Adipocyte (in vitro differentiated cells): ENCODE results near the gene TMEM69.
A peak's percentile ranks its signal among the peaks of the same experiment; 100 is the strongest.

Experiments used
- DNase-seq: peaks from one replicate; pipeline ENCODE4 v3.0.0-alpha.2; 2015; ENCODE audit warnings: low read depth
- H3K27me3 ChIP-seq: replicated peaks from 2 replicates; pipeline ENCODE4 v1.7.0; 2013; ENCODE audit warnings: mild to moderate bottlenecking, low read length, moderate library complexity; ENCODE audit not compliant: control insufficient read depth, insufficient read depth
- H3K36me3 ChIP-seq: 2 replicates; pipeline ENCODE4 v1.7.0; 2013; ENCODE audit warnings: low read length, mild to moderate bottlenecking, moderate library complexity; ENCODE audit not compliant: control insufficient read depth, insufficient read depth, severe bottlenecking
- H3K4me1 ChIP-seq: 2 replicates; pipeline ENCODE4 v1.7.0; 2013; ENCODE audit warnings: mild to moderate bottlenecking, low read length, moderate library complexity; ENCODE audit not compliant: control insufficient read depth, insufficient read depth
- H3K4me3 ChIP-seq: 2 replicates; pipeline ENCODE4 v1.7.0; 2013; ENCODE audit warnings: mild to moderate bottlenecking, low read length, moderate library complexity
- H3K9ac ChIP-seq: 2 replicates; pipeline ENCODE4 v1.7.0; 2013; ENCODE audit warnings: mild to moderate bottlenecking, low read length, moderate library complexity
- H3K9me3 ChIP-seq: 2 replicates; pipeline ENCODE4 v1.7.0; 2013; ENCODE audit warnings: mild to moderate bottlenecking, low read length, moderate library complexity; ENCODE audit not compliant: control insufficient read depth

TMEM69 gene, protein sequence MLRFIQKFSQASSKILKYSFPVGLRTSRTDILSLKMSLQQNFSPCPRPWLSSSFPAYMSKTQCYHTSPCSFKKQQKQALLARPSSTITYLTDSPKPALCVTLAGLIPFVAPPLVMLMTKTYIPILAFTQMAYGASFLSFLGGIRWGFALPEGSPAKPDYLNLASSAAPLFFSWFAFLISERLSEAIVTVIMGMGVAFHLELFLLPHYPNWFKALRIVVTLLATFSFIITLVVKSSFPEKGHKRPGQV

DNA sequence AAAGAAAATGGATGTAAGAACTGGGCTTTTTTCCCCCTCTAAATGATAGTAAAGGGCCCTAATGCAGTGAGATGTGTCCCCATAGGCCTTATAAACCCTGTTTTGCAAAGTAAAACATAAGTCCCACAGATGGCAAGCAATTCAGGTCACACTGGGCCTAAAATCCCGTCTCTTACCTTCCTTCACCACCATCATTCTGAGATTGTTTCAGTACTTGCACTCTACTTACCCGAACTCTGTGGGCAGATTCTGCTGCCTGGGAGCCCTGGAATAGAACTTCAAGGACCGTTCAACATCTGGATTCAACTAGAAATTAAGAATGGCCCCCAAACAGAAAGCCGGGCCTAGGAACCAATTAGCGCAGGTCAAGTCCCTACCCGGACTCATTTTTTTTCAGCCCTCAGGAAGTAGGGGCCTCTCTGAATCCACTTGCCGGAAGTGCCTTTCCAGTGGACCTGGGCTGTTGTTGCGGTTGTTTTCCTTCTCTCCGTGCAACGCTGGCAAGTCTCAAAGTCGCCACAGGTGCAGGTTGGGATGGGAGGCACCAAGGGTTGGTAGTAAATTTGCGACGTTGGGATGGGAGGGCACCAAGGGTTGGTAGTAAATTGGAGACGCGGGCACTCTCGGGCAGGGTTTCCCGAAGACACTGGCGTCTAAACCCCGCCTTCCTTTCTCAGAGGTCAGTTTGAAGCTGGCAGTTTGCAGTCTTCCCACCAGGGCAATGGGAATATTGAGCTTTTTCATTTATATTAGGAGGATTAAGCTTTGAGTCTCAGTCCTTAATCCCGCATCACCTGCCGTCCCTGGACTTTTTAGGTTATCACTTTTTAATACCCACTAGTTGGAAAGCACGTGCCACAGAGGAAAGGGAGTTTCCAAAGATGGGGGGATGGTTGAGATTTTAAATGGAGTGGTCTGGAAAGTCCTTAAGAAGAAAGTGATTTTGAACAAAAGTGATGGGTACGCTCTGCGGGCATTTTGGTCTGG, at the start of gene TMEM69:
TSS of gene TMEM69 (plus strand) at position 428 of the 987 bp plus-strand sequence. CDS start 2,888 bp downstream, outside the sequence.
- peaks cover 20% of the 10 kb centered on the region for H3K4me1 ChIP-seq
- no peaks in the 10 kb centered on the region for H3K27me3 ChIP-seq
- H3K4me3 ChIP-seq: peak within 1 kb of the TSS; percentile 100
- peaks cover 10% of the 10 kb centered on the region for H3K36me3 ChIP-seq
- peak; percentile 93 for DNase-seq
- peak within 1 kb of the TSS; percentile 96 for H3K9ac ChIP-seq
- H3K9me3 ChIP-seq: no peaks in the 10 kb centered on the region

DNA sequence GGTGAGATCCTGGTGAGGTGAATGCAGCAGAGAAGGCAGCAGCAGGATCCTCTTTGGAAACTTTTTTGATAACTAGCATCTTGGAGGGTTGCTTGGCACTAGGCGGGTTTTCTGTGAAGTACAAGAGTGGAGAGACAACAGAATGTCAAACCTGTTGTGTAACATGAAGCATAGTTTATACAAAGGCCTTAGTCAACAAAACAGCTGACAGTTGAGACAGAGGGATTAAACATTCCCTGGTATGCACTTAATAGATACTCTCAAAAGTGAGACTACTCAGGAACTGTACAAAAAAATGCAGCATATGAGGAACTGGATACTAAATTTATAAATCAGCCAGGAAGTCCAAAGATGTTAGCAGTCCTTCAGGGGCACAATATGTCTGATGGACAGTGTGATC, 47.7 kb upstream of the TMEM69 start:
- peaks cover 67% of the 10 kb centered on the region for H3K36me3 ChIP-seq
- H3K4me3 ChIP-seq: no peak overlapping the region

DNA sequence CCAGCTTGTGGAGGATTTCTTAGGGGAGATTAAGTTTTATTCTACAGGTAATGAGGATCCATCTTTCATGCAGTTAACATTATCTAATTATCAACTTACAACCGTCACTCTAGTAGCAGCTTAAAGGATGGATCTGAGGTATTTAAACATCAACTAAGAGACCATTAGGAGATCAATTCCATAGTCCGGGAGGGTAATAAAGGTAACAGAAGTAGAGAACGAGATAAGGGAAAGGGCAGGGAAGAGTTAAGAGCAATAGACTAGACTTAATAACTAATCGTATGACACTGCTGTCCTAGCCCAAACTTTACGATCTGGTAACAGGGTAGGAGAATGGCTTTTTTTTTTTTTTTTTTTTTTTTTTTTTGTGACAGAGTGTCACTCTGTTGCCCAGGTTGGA, 44.7 kb upstream of the TMEM69 start:
- Histone ChIP-seq H3K9me3 (no peaks in the 10 kb centered on the region), H3K27me3 (no peaks in the 10 kb centered on the region), H3K9ac (no peak overlapping the region), H3K4me3 (no peak overlapping the region), H3K4me1 (peaks cover 14% of the 10 kb centered on the region), H3K36me3 (peaks cover 53% of the 10 kb centered on the region)
- no peak for DNase-seq

More for the DNA sequence above, 47.7 kb upstream of the TMEM69 start:
- Histone ChIP-seq H3K27me3 (no peaks in the 10 kb centered on the region), H3K9ac (no peak overlapping the region), H3K9me3 (no peaks in the 10 kb centered on the region), H3K4me1 (peaks cover 14% of the 10 kb centered on the region)
- peak; percentile 9 for DNase-seq

DNA sequence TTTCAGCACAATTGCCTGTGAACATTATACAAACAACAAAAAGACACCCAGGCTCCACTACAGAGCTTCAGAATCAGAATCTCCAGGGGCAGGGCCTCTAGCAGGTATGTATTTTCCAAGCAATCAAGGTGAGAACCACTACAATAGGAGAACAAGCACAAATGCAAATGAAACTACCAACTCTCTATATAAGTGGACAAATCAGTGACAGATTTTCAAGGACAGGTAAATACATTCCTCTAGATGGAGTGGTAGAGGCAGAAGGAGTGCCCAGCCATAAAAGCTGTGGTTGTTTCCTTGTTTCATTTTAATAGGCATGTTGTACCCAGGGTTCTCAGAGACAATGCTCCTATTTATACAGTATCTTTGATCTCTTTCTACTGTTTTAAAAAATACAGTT, 44.0 kb upstream of the TMEM69 start:
- Histone ChIP-seq H3K4me3 (no peak overlapping the region), H3K27me3 (no peaks in the 10 kb centered on the region), H3K9me3 (no peaks in the 10 kb centered on the region), H3K9ac (no peak overlapping the region), H3K36me3 (peaks cover 48% of the 10 kb centered on the region), H3K4me1 (peaks cover 14% of the 10 kb centered on the region)
- DNase-seq: no peak

DNA sequence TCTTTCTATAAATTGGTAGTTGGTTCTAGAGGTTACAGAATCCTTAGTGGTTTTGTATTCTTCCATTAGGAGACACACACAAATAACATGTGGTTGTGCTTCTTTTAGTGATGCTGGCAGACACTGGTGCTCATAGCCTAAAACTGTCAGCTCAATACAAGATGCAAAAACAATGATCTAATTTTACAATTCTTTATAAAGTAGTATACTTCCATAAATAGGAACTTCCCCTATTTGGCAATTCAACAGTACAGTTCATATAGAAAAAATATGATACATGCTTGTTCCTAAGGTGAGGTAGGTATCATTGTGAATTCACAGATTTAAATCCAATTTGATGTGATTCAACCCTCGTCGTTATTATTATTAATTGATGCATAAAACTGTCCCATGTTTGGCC, 43.3 kb upstream of the TMEM69 start:
- H3K4me3 ChIP-seq: no peak overlapping the region
- H3K36me3 ChIP-seq: peaks cover 45% of the 10 kb centered on the region
- no peak for DNase-seq
- H3K4me1 ChIP-seq: peaks cover 14% of the 10 kb centered on the region
- H3K27me3 ChIP-seq: no peaks in the 10 kb centered on the region
- no peaks in the 10 kb centered on the region for H3K9me3 ChIP-seq
- no peak overlapping the region for H3K9ac ChIP-seq

DNA sequence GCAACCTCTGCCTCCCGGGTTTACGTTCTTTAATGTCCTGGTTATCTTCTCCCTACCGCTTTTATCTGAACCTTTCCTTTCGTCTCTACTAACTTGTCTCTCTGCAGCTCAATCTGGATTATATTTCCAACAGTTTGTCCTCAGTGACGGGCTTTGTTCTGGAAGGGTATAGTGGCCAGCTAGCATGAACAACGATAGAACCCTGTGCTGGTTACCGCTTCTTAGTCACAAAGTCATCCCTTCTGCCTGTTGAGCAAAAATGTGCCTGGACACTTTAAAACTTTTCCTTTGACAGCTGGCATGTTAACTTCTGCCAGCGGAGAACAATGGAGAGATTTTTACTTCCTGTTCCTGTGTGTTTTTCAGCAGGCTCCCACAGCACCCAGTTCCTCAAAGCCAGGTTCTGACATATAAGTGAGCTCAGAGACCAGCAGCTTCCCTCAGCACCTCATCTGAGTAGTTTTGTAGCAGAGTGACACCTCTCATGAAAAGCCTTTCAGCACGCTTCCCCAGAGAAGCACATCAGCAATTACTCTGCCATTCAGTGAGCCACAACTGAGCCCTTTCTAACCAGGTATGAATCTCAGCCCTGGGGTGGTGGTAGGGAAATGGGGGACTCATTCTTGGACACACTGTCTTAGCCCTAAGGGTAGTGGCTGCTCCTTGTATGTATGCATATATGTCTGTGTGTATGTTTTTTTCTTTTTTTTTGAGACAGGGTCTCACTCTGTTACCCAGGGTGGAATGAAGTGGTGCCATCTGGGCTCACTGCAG, 40.5 kb upstream of the TMEM69 start:
- H3K36me3 ChIP-seq: peaks cover 40% of the 10 kb centered on the region
- no peak for DNase-seq
- H3K9me3 ChIP-seq: no peaks in the 10 kb centered on the region
- H3K9ac ChIP-seq: no peak overlapping the region
- H3K4me3 ChIP-seq: no peak overlapping the region
- H3K27me3 ChIP-seq: no peaks in the 10 kb centered on the region
- H3K4me1 ChIP-seq: no peaks in the 10 kb centered on the region

DNA sequence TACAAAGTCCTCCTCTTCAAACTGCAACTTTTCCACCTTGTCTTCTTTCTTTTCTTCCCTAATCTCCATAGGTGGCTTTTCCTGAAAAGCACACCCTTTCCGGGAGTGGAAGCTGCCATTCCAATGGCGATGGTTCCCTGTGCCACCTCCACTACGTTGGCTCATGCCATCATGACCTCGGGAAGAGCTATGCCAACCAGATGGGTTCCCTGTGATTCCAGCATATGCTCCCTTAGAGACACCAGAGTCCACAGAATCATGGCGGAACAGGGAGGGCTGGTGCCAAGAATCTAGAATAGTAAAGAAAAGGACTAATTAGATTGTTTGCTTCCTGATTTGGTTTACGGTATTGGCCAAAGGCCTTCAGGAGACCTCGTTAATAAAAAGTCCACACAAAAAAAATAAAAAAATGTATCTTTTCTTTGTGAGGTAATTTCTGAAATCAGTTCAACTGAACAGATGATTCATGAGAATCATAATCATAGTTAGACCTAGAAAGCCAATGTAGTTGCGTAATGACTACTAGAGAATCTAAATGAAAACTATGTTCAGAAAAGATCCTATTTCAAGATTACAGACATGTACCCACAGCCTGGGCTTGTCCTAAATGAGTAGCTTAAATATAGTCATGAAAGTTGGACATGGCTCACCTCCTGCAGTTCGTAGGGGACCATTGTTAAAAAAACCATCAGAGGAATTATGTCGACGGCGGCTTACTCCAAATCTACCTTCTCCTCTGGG, 33.3 kb upstream of the TMEM69 start:
- Histone ChIP-seq H3K27me3 (no peaks in the 10 kb centered on the region), H3K36me3 (peaks cover 92% of the 10 kb centered on the region), H3K4me1 (peaks cover 9% of the 10 kb centered on the region), H3K4me3 (no peak overlapping the region), H3K9ac (no peak overlapping the region), H3K9me3 (no peaks in the 10 kb centered on the region)
- DNase-seq: peak; percentile 91

DNA sequence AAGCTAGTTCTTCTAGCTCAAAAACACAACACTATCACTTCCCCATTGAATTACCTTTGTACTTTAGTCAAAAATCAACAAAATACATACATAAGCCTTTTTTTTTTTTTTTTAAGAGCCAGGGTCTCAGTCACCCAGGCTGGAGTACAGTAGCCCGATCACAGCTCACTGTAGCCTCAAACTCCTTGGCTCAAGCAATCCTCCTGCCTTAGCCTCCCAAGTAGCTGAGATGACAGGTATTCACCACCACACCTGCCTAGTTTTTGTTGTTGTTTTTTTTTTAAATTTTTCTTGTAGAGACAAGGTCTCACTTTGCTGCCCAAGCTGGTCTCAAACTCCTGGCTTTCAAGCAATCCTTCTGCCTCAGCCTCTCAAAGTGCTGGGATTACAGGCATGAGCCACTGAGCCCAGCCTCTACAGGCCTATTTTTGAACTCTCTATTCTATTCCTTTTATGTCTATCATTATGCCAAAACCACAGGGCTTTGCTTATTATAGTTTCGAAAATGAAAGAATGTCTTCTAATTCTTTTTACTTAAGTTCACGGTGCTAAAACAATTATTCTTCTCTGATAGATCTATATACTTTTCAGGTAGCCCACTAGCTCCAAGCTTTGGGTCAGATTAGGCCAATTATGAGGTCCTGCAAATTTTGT, 31.3 kb upstream of the TMEM69 start:
- Histone ChIP-seq H3K36me3 (peaks cover 91% of the 10 kb centered on the region), H3K4me1 (peaks cover 9% of the 10 kb centered on the region), H3K9ac (no peak overlapping the region), H3K4me3 (no peak overlapping the region), H3K9me3 (no peaks in the 10 kb centered on the region), H3K27me3 (no peaks in the 10 kb centered on the region)
- no peak for DNase-seq

DNA sequence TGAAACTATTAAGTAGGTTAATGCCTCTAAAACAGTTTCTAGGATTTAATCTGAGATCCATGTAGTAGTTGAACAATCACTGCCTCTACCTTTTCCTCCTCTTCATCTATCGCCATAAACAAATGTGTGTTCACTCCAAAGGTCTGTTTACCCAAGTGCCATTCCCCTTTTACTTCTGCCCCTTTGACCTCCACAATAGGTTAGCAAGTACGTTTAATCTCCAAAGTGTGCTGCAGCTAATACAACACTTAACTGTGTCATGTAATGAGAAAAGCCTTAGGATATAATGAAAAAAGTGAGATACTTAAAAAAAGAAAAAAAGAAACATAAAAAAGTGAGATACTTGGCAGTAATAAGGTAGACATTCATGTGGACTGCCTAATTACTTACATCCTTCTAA, 29.8 kb upstream of the TMEM69 start:
- no peak overlapping the region for H3K4me3 ChIP-seq
- H3K27me3 ChIP-seq: no peaks in the 10 kb centered on the region
- peaks cover 77% of the 10 kb centered on the region for H3K36me3 ChIP-seq
- no peak for DNase-seq
- H3K9me3 ChIP-seq: no peaks in the 10 kb centered on the region
- peaks cover 9% of the 10 kb centered on the region for H3K4me1 ChIP-seq
- H3K9ac ChIP-seq: no peak overlapping the region

DNA sequence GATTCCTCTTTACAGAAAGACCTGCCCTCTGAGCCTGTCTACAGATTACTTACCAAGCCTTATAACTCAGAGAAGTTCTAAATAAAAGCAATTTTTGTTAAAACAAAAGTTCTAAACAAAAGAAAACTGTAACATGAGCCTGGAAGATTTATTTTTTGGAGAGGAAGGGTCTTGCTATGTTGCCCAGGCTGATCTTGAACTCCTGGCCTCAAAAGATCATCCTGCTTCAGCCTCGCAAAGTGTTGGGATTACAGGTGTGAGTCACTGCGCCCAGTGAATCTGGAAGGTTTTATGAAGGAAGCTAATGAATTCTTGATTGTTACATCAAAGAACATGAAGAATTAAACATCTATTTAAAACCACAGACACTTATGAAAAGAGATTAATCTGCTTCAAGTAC, 28.8 kb upstream of the TMEM69 start:
- Histone ChIP-seq H3K4me1 (peaks cover 9% of the 10 kb centered on the region), H3K27me3 (no peaks in the 10 kb centered on the region), H3K36me3 (peaks cover 67% of the 10 kb centered on the region), H3K9me3 (no peaks in the 10 kb centered on the region), H3K9ac (no peak overlapping the region), H3K4me3 (no peak overlapping the region)
- no peak for DNase-seq
